ENCODE results near the gene RPL36AL. TPM values are rescaled to one million over a fixed set of nuclear protein-coding genes. Genes with fewer than 3 reads are reported as not detected.

Gene RPL36AL
- total RNA-seq, 6 donors from 2014 or later: 98.0 to 264 (median 171) TPM

- no peak overlapping the region for H3K4me3 ChIP-seq
- H3K27me3 ChIP-seq: no peaks in the 10 kb centered on the region
- H3K4me1 ChIP-seq: peaks cover 7 to 20% (median 11%) of the 10 kb centered on the region in 4 donors
- H3K36me3 ChIP-seq: peaks cover 0 to 39% (median 14%) of the 10 kb centered on the region in 4 donors
- no peak for TF ChIP-seq CTCF (IDR thresholded peaks at IDR 0.05)
- TF ChIP-seq POLR2A (IDR thresholded peaks at IDR 0.05): no peak
- TF ChIP-seq EP300 (IDR thresholded peaks at IDR 0.05): no peak
- TF ChIP-seq POLR2AphosphoS5 (IDR thresholded peaks at IDR 0.05): no peak
- DNase-seq (no peak), ATAC-seq (ENCODE audit: low FRiP score in 2 of 2) (no peak)
- H3K27ac ChIP-seq: no peak overlapping the region
- WGBS, 2 donors: 94 to 100% methylated on average over 1 of the region's 1 CpG
- no peaks in the 10 kb centered on the region for H3K9me3 ChIP-seq
Measured at GRCh38 chr14:49578141-49578540, 42.3 kb downstream of the RPL36AL start.

GRCh38 chr14:49574038-49574437 is 46.4 kb downstream of the RPL36AL start:
- no peaks in the 10 kb centered on the region for H3K27me3 ChIP-seq
- TF ChIP-seq CTCF (IDR thresholded peaks at IDR 0.05): no peak
- no peak for TF ChIP-seq POLR2AphosphoS5 (IDR thresholded peaks at IDR 0.05)
- TF ChIP-seq EP300 (IDR thresholded peaks at IDR 0.05): no peak
- TF ChIP-seq POLR2A (IDR thresholded peaks at IDR 0.05): no peak
- no peaks in the 10 kb centered on the region for H3K9me3 ChIP-seq
- WGBS, 2 donors: 91% methylated on average over 5 of the region's 5 CpGs
- ATAC-seq (ENCODE audit: low FRiP score in 2 of 2) (no peak), DNase-seq (no peak)
- peaks cover 0 to 26% (median 10%) of the 10 kb centered on the region in 4 donors for H3K36me3 ChIP-seq
- no peak overlapping the region for H3K27ac ChIP-seq
- H3K4me1 ChIP-seq: no peaks in the 10 kb centered on the region
- no peak overlapping the region for H3K4me3 ChIP-seq

GRCh38 chr14:49569281-49569680 is 51.1 kb downstream of the RPL36AL start:
- DNase-seq: no peak
- Histone ChIP-seq H3K27me3 (no peaks in the 10 kb centered on the region), H3K4me1 (no peaks in the 10 kb centered on the region), H3K27ac (no peak overlapping the region), H3K9me3 (no peaks in the 10 kb centered on the region), H3K36me3 (no peaks in the 10 kb centered on the region), H3K4me3 (no peak overlapping the region)
- ATAC-seq (ENCODE audit: low FRiP score in 2 of 2): no peak
- TF ChIP-seq POLR2AphosphoS5 (IDR thresholded peaks at IDR 0.05): no peak
- WGBS, 2 donors: 76 to 87% methylated on average over 3 of the region's 3 CpGs

Small RNA genes lying within 50 kb of the gene (small RNA-seq; reads per million reads assigned to genes)
- gene AL139099.3 (0 reads per million in 4 donors), gene AL139099.4 (0 reads per million in 4 donors), gene RF00019 (0 reads per million in 4 donors)

Other genes starting within 250 kb of the RPL36AL start
- 1,000 to 10,000 TPM in 4 of 6 donors, 100 to 1,000 TPM in 2; 308 to 5,471 (median 1,242) TPM for gene RPS29, start 34.2 kb downstream of the RPL36AL start, total RNA-seq
- gene LRR1, start 21.7 kb downstream of the RPL36AL start, total RNA-seq: 10 to 100 TPM in 1 of 6 donors, 1 to 10 TPM in 5; 1.6 to 13.6 (median 8.1) TPM
- 10 to 100 TPM; 14.7 to 41.7 (median 25.5) TPM for gene MGAT2, start 173 bp upstream of the RPL36AL start, total RNA-seq
- 10 to 100 TPM in 3 of 6 donors, 1 to 10 TPM in 3; 6.1 to 17.6 (median 9.6) TPM for gene DNAAF2, start 14.6 kb upstream of the RPL36AL start, total RNA-seq
- 1 to 10 TPM in 4 of 6 donors, under 1 TPM in 2; 0.49 to 2.7 (median 2.1) TPM for gene POLE2, start 67.6 kb upstream of the RPL36AL start, total RNA-seq
- gene KLHDC1, start 72.5 kb upstream of the RPL36AL start, total RNA-seq: 10 to 100 TPM in 1 of 6 donors, 1 to 10 TPM in 5; 4.6 to 11.1 (median 5.3) TPM
- gene KLHDC2, start 147.5 kb upstream of the RPL36AL start, total RNA-seq: 10 to 100 TPM; 35.4 to 77.5 (median 53.8) TPM
- gene NEMF, start 232.2 kb upstream of the RPL36AL start, total RNA-seq: 100 to 1,000 TPM in 2 of 6 donors, 10 to 100 TPM in 4; 47.9 to 293 (median 73.7) TPM

All from upper lobe of left lung (tissue), 6 donors.